Ovary (tissue), 9 donors: ENCODE data around the gene MCCC2. TPM values are rescaled to one million over a fixed set of nuclear protein-coding genes. Genes with fewer than 3 reads are reported as not detected.

Experiments used
- DNase-seq, 5 donors: peaks; one replicate each; pipeline ENCODE4 v3.0.0-alpha.2; 2019 to 2020
- H3K27ac ChIP-seq, 2 donors: fragments of 200-600 bp; one replicate each; pipeline versions ENCODE4 v1.5.1 to v1.8.0; 2019 to 2022
- H3K27me3 ChIP-seq: fragments of 200-600 bp; one replicate; pipeline ENCODE4 v1.8.0; 2022
- H3K36me3 ChIP-seq: fragments of 200-600 bp; sonication (generic); one replicate; pipeline ENCODE4 v1.5.1; 2019
- H3K4me1 ChIP-seq: one replicate; pipeline ENCODE4 v1.8.1; 2013; ENCODE audit warnings: mild to moderate bottlenecking, moderate library complexity; ENCODE audit not compliant: insufficient read depth
- H3K4me3 ChIP-seq: fragments of 200-600 bp; sonication (generic); one replicate; pipeline ENCODE4 v1.5.1; 2017
- H3K9me3 ChIP-seq, 2 donors: fragments of 200-600 bp in 1 of 2; sonication (generic) in 1 of 2; one replicate each; pipeline versions ENCODE4 v1.5.1 to v1.8.1; 2013 to 2019; ENCODE audit warnings: mild to moderate bottlenecking in 1 of 2, moderate library complexity in 1 of 2
- CTCF ChIP-seq, 3 donors: fragments of 450-650 bp in 2 of 3; fragments of 200-600 bp in 1 of 3; IDR thresholded peaks; one replicate each; pipeline versions ENCODE4 v1.5.1 to v1.8.0; 2016 to 2022; ENCODE audit warnings: antibody characterized with exemption in 3 of 3, mild to moderate bottlenecking in 1 of 3
- EP300 ChIP-seq: sonication (generic); formaldehyde crosslinking; IDR thresholded peaks from one replicate; pipeline ENCODE4 v1.6.1; 2017; ENCODE audit warnings: antibody characterized with exemption
- POLR2A ChIP-seq: fragments of 450-650 bp; IDR thresholded peaks from one replicate; pipeline ENCODE4 v1.6.1; 2017; ENCODE audit warnings: antibody characterized with exemption, mild to moderate bottlenecking, moderate library complexity
- WGBS, 3 donors: extraction: QIAGEN DNeasy Blood & Tissue Kit in 1 of 3; methylation state at CpG; one replicate each; pipeline versions ENCODE4 v1.1.5 to v1.1.7; 2013 to 2017; 5-methylcytosine and 5-hydroxymethylcytosine counted together
- intact Hi-C, 4 donors: fragments of 100-400 bp; cut with DNase I; formaldehyde crosslinking; loops; one replicate each; pipeline versions ENCODE4 v1.11.0 to v1.15.1; 2022 to 2023
- polyA plus RNA-seq, 2 donors: library from polyadenylated mRNA; stranded (reverse); fragments of 200-250 nt in 1 of 2; fragments of 350-450 nt in 1 of 2; fragmentation: Illumina TruSeq in 1 of 2; extraction: RNeasy Lipid Tissue Mini Kit (QIAGEN cat#74804) in 1 of 2; gene quantifications; one replicate each; pipeline ENCODE4 v1.2.3, GENCODE V29; 2013 to 2014
- total RNA-seq, 7 donors: library from RNA; depleted of rRNA in 2 of 7; stranded (reverse); fragments of >200 nt in 2 of 7; fragmentation: NEBNext Ultra II Directional in 3 of 7; extraction: Animal tissue kit (Norgen Biotek cat#: 25700) in 3 of 7; gene quantifications; one replicate each; pipeline versions ENCODE4 v1.1.0 to v1.2.4, GENCODE V29; 2016 to 2023
- donor health status: DM: no; HTN: no; CAD: no; lungs with moderate emphysema.
- donor health status: DM: no; HTN: no; CAD: no.
- donor health status: Bipolar disorder and iron deficiency.
- donor health status: DM: yes; HTN: yes; CAD: no.
- donor health status: DM: no; HTN: no; CAD: no.
- donor health status: DM: yes; HTN: yes; CAD: no.

The MCCC2 gene
- total and polyA plus RNA-seq, 9 donors: 15.8 to 59.6 (median 27.0) TPM

DNA sequence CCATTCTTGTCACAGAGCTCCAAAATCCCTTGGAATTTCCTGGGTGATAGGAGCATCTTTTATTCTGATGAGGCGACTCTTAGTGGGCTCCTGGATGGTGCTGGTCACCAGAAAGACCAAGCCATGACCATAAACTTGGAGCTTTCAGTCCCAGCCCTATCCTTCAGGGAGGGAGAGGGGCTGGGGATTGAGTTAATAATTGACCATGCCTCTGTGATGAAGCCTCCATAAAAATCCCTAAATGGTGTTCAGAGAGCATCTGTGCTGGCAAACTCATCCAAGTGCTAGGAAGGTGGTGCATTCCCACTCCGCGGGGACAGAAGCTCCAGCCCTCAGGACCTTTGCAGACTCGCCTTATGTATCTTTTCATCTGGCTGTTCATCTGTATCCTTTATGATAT lies 28.7 kb downstream of the MCCC2 start:
- TF ChIP-seq CTCF (IDR thresholded peaks at IDR 0.05) (no peak), EP300 (no peak), POLR2A (no peak)
- 90 to 98% (median 96%) methylated on average over 4 of the region's 4 CpGs for WGBS, 3 donors
- H3K4me1 ChIP-seq: no peaks in the 10 kb centered on the region
- intact Hi-C loops: no loop called here
- H3K36me3 ChIP-seq: no peaks in the 10 kb centered on the region
- no peak overlapping the region for H3K4me3 ChIP-seq
- no peak overlapping the region for H3K27ac ChIP-seq
- H3K9me3 ChIP-seq: no peaks in the 10 kb centered on the region
- DNase-seq: no peak
- H3K27me3 ChIP-seq: no peaks in the 10 kb centered on the region

DNA sequence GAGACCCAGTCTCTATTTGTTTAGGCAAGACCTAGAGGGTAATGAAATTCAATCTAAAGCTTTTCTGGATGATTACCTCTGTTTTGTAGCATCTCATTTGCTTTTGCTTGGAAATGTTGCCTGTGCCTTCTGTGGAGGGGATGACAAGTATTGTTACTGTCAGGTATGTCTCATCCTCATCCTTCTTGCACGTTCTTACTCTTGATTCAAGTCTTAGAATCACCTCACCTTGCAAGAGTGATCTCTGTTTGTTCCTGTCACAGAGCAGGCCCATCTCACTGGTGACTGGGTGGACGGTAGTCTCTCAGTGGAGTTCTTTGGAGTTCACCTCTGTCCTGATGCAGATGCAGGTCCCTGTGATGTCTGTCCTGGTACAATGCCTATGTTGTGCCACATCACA lies 33.5 kb downstream of the MCCC2 start:
- H3K9me3 ChIP-seq: no peaks in the 10 kb centered on the region
- intact Hi-C loops: no loop called here
- no peaks in the 10 kb centered on the region for H3K27me3 ChIP-seq
- no peaks in the 10 kb centered on the region for H3K36me3 ChIP-seq
- H3K4me3 ChIP-seq: no peak overlapping the region
- H3K4me1 ChIP-seq: no peaks in the 10 kb centered on the region
- TF ChIP-seq POLR2A: no peak
- TF ChIP-seq CTCF (IDR thresholded peaks at IDR 0.05): no peak
- no peak for TF ChIP-seq EP300
- whole genome bisulfite sequencing, 3 donors: 94 to 97% (median 95%) methylated on average over 2 of the region's 2 CpGs
- no peak for DNase-seq
- no peak overlapping the region for H3K27ac ChIP-seq

GRCh38 chr5:71621268-71621667 lies 34.1 kb downstream of the MCCC2 start:
- H3K4me1 ChIP-seq: no peaks in the 10 kb centered on the region
- no peak for DNase-seq
- H3K4me3 ChIP-seq: no peak overlapping the region
- intact Hi-C loops: no loop called here
- no peaks in the 10 kb centered on the region for H3K27me3 ChIP-seq
- TF ChIP-seq CTCF (IDR thresholded peaks at IDR 0.05): no peak
- TF ChIP-seq EP300: no peak
- TF ChIP-seq POLR2A: no peak
- no peak overlapping the region for H3K27ac ChIP-seq
- WGBS, 3 donors: 90 to 96% (median 91%) methylated on average over 3 of the region's 3 CpGs
- H3K36me3 ChIP-seq: no peaks in the 10 kb centered on the region
- no peaks in the 10 kb centered on the region for H3K9me3 ChIP-seq

GRCh38 chr5:71621741-71622140 lies 34.6 kb downstream of the MCCC2 start:
- H3K9me3 ChIP-seq: no peaks in the 10 kb centered on the region
- no peak overlapping the region for H3K27ac ChIP-seq
- no peaks in the 10 kb centered on the region for H3K27me3 ChIP-seq
- TF ChIP-seq POLR2A (no peak), CTCF (IDR thresholded peaks at IDR 0.05) (no peak), EP300 (no peak)
- intact Hi-C loops: no loop called here
- 94 to 99% (median 97%) methylated on average over 2 of the region's 2 CpGs for WGBS, 3 donors
- H3K4me1 ChIP-seq: no peaks in the 10 kb centered on the region
- no peak for DNase-seq
- no peak overlapping the region for H3K4me3 ChIP-seq
- no peaks in the 10 kb centered on the region for H3K36me3 ChIP-seq
